ENCODE measurements around the gene GNA15. TPM values are rescaled to one million over a fixed set of nuclear protein-coding genes. Genes with fewer than 3 reads are reported as not detected.

The GNA15 gene
- total RNA-seq, 2 donors from 2014 or later: not detected

- Histone ChIP-seq H3K36me3 (ENCODE audit: control insufficient read depth, insufficient read depth, low read length) (no peaks in the 10 kb centered on the region), H3K4me3 (ENCODE audit: low read length) (no peak overlapping the region), H3K9me3 (ENCODE audit: control insufficient read depth, low read length) (no peaks in the 10 kb centered on the region), H3K27ac (ENCODE audit: low read depth, low read length) (no peak overlapping the region), H3K9ac (ENCODE audit: extremely low read depth, low read length, poor library complexity, severe bottlenecking) (no peak overlapping the region), H3K4me1 (ENCODE audit: control insufficient read depth, insufficient read depth, low read length) (no peaks in the 10 kb centered on the region), H3K27me3 (ENCODE audit: control insufficient read depth, insufficient read depth, low read length, poor library complexity, severe bottlenecking) (no peaks in the 10 kb centered on the region)
- Mint-ChIP-seq H3K27ac (no peak overlapping the region), H3K36me3 (ENCODE audit: low read depth) (no peaks in the 10 kb centered on the region), H3K27me3 (ENCODE audit: insufficient read depth) (no peaks in the 10 kb centered on the region), H3K4me1 (peaks cover 3% of the 10 kb centered on the region), H3K9me3 (no peaks in the 10 kb centered on the region), H3K4me3 (no peak overlapping the region)
- WGBS, 2 experiments (ENCODE audit: insufficient coverage in 1 of 2, insufficient read length in 1 of 2): 87 to 90% methylated on average over 4 of the region's 4 CpGs
- TF ChIP-seq CTCF (conservative IDR thresholded peaks at IDR 0.05): no peak
- DNase-seq: peak; percentile 39
Observed at GRCh38 chr19:3133793-3134116, 2.1 kb upstream of the GNA15 start.

- Histone ChIP-seq H3K36me3 (ENCODE audit: control insufficient read depth, insufficient read depth, low read length) (no peaks in the 10 kb centered on the region), H3K27me3 (ENCODE audit: control insufficient read depth, insufficient read depth, low read length, poor library complexity, severe bottlenecking) (no peaks in the 10 kb centered on the region), H3K27ac (ENCODE audit: low read depth, low read length) (no peak overlapping the region), H3K4me1 (ENCODE audit: control insufficient read depth, insufficient read depth, low read length) (no peaks in the 10 kb centered on the region), H3K9me3 (ENCODE audit: control insufficient read depth, low read length) (no peaks in the 10 kb centered on the region), H3K9ac (ENCODE audit: extremely low read depth, low read length, poor library complexity, severe bottlenecking) (no peak overlapping the region), H3K4me3 (ENCODE audit: low read length) (no peak overlapping the region)
- WGBS, 2 experiments (ENCODE audit: insufficient coverage in 1 of 2, insufficient read length in 1 of 2): 87 to 92% methylated on average over 13 to 14 of the region's 16 CpGs
- no peaks in the 10 kb centered on the region for H3K27me3 Mint-ChIP-seq (ENCODE audit: insufficient read depth)
- H3K4me1 Mint-ChIP-seq: peaks cover 3% of the 10 kb centered on the region
- no peak for TF ChIP-seq CTCF (conservative IDR thresholded peaks at IDR 0.05)
- DNase-seq: peak; percentile 36
- H3K36me3 Mint-ChIP-seq (ENCODE audit: low read depth): no peaks in the 10 kb centered on the region
- no peak overlapping the region for H3K4me3 Mint-ChIP-seq
- no peak overlapping the region for H3K27ac Mint-ChIP-seq
- H3K9me3 Mint-ChIP-seq: no peaks in the 10 kb centered on the region
Observed at GRCh38 chr19:3136684-3137055, 837 bp downstream of the GNA15 start.

- Histone ChIP-seq H3K4me1 (ENCODE audit: control insufficient read depth, insufficient read depth, low read length) (no peaks in the 10 kb centered on the region), H3K9me3 (ENCODE audit: control insufficient read depth, low read length) (no peaks in the 10 kb centered on the region), H3K27me3 (ENCODE audit: control insufficient read depth, insufficient read depth, low read length, poor library complexity, severe bottlenecking) (no peaks in the 10 kb centered on the region), H3K36me3 (ENCODE audit: control insufficient read depth, insufficient read depth, low read length) (no peaks in the 10 kb centered on the region), H3K27ac (ENCODE audit: low read depth, low read length) (no peak overlapping the region), H3K9ac (ENCODE audit: extremely low read depth, low read length, poor library complexity, severe bottlenecking) (no peak overlapping the region), H3K4me3 (ENCODE audit: low read length) (no peak overlapping the region)
- no peak for TF ChIP-seq CTCF (conservative IDR thresholded peaks at IDR 0.05)
- Mint-ChIP-seq H3K27me3 (ENCODE audit: insufficient read depth) (no peaks in the 10 kb centered on the region), H3K27ac (no peak overlapping the region), H3K4me3 (no peak overlapping the region), H3K9me3 (no peaks in the 10 kb centered on the region), H3K4me1 (peaks cover 3% of the 10 kb centered on the region), H3K36me3 (ENCODE audit: low read depth) (no peaks in the 10 kb centered on the region)
- 92 to 96% methylated on average over 6 to 7 of the region's 7 CpGs for WGBS, 2 experiments (ENCODE audit: insufficient coverage in 1 of 2, insufficient read length in 1 of 2)
- DNase-seq: no peak
Observed at GRCh38 chr19:3137119-3137518, 1.3 kb downstream of the GNA15 start.
